GM19438 (cell line): Measurements from ENCODE around the gene LIPC.

ENCODE experiments used
- ATAC-seq: cut with Tn5 transposase; IDR thresholded peaks from one replicate; pipeline ENCODE4 v1.9.1; 2021; ENCODE audit warnings: low read depth; ENCODE audit not compliant: unreplicated experiment

LIPC gene

GRCh38 chr15:58431221-58432149 is at the start of gene LIPC:
Gene LIPC (plus strand): TSS chr15:58431991. CDS start chr15:58432033, 42 bp downstream.
- no peak for ATAC-seq

- ATAC-seq: no peak
Observed at GRCh38 chr15:58383876-58384275, 47.9 kb upstream of the LIPC start.

- ATAC-seq: no peak
Observed at GRCh38 chr15:58384667-58385066, 47.1 kb upstream of the LIPC start.

GRCh38 chr15:58386081-58386480 is 45.7 kb upstream of the LIPC start:
- no peak for ATAC-seq

DNA sequence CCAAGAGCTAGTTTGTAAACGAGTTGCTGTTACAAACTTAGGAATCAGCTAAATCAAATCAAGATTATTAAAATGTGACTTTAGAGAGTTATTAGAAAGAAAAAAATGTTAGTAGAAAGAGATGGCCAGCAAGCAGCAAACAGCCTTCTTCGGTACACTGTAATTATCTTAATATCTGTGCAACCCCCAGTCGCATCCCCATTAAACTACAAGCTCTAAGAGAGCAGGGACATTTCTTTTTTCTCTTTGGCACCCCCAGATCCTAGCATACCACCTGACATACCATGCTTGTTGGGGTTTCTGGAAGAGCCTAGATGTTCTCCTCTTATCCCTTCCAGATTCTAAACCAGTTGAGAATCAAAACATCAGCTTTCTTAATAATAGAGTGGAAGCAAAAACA is 45.1 kb upstream of the LIPC start:
- no peak for ATAC-seq

DNA sequence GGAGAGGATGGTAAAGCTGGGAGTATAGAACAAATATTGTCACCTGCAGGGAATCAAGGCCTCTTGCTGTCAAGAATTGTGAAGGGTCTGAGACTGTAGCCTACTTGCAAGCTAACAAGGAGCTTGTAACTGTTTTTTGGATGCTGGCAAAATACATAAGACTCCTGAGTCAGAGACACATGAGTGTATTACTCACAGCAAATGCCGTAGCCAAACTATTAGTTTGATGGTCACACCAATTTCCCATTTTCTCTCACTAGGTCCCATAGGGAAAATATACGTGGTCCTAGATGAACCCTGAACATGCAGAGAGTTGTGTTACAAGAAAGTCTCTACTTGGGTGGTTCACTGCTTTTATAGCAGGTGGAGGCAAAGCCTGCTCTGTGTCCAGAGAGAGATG is 44.7 kb upstream of the LIPC start:
- no peak for ATAC-seq

- ATAC-seq: no peak
Observed at GRCh38 chr15:58388211-58388610, 43.6 kb upstream of the LIPC start.

DNA sequence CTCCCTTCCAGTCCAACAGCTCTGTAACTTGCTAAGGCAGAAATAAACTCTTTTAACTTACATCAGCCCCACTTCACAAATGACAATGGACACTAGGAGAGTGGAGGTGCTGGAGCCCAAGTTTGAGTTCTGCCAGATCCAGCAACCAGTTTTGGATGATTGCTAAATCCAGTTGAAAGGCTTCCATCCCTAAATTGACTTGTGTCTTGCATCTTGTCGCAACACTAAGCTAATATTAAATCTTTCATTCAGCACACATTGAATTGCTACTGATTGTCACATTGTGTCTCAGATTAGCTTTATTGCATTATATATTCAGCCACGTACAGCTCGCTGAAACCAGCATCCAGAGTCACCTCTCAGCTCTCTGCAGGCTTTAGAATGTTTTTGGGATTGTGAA is 41.7 kb upstream of the LIPC start:
- ATAC-seq: no peak

GRCh38 chr15:58390655-58391054 is 41.1 kb upstream of the LIPC start:
- no peak for ATAC-seq

DNA sequence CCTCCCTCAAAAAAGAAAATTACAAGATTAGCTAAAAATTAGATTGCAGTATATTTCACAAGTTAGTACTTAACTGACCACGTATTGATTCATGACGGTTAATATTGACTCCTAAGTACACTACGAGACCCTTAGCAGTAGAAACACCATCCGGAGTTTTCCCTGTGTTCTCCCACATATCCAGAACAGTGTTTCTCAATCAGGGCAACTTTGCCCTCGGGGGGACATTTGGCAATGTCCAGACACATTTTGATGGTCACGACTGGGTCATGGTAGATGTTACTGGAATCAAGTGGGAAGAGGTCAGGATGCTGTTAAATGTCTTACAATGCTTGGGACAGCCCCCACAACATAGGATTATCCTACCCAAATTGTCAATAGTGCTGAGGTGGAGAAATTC is 40.7 kb upstream of the LIPC start:
- no peak for ATAC-seq

- no peak for ATAC-seq
Observed at GRCh38 chr15:58392141-58392540, 39.6 kb upstream of the LIPC start.

DNA sequence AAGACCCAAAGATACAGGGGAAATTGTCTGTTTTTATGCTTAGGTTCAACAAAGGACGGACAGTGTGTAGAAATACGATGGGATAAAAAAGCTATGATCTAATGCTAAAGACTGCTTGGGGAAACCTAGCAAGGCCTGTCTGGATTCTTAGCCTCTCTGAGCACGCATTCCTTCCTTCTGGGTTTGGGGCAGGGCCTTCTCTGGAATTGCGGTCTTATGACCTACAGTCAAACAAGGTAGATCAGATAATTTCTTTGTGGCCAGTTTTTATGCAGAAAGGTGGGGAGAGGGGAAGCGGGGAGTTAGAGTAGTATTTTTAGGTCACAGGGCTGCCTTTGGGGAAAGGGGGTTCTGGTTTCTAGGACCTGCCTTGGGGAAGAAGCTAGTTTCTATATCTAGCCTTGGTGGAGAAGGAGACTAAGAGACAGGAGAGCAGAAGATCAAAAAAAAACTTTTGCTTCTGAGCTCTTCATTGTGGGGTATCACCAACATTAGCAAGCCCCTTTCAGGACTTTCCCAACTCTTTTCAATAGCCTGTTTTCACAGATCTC is 39.1 kb upstream of the LIPC start:
- no peak for ATAC-seq

GRCh38 chr15:58393241-58393662 is 38.5 kb upstream of the LIPC start:
- ATAC-seq: no peak

DNA sequence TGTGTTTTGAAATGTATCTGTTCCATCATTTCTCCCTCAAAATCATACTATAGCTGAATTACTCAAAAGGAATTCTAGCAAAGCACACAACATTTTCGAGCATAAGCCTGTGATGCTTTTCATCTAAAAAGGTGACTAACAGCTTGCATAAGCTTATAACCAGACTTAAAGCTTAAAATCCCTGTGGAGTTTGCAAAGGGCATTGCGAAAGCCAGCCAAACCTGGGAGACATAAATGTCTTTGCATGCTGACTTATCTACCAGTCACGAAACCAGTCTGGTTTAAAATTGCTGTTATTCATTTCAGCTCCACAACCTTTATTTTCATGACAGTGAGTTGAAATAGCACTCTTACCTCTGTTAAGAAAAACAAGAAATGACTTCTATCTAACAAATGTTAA is 35.6 kb upstream of the LIPC start:
- ATAC-seq: no peak

- ATAC-seq: no peak
Observed at GRCh38 chr15:58398071-58398470, 33.7 kb upstream of the LIPC start.

- no peak for ATAC-seq
Observed at GRCh38 chr15:58398643-58399042, 33.1 kb upstream of the LIPC start.

DNA sequence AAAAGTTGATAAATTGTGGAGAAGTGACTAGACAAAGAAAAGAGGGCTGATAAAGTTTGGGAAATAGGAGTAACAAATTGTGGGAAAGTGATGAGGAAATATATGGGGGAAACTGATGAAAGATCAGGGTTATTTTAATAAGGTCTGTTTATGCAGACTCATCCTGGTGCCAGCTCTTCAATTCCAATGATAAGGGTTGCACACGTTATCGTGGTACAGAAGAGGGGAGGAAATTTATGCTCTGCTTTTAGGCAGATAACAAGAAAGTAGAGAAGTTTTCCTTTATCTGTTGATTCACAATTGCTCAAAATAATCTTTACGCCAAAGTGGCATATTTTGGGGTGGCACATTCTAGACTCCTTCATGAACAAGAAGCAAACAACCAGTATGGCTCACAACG is 32.1 kb upstream of the LIPC start:
- ATAC-seq: no peak

DNA sequence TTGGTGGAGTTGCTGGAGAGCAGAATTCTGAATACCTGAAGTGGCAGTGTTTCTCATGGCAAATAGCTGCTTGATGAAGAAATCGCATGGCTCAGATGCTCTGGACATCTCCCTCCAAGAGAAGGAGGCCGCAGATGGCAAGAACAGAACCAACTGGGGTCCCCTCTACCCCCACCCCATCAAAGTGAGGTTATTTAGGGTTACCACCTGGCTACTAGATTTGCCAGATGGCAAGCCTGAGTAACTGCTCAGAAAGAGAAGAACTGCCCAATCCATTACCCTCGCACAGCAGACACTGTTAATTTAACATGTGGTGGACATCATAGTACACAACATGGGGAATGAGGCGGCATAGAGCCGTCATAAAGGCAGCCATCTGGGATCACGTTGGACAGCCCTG is 30.5 kb upstream of the LIPC start:
- ATAC-seq: no peak

DNA sequence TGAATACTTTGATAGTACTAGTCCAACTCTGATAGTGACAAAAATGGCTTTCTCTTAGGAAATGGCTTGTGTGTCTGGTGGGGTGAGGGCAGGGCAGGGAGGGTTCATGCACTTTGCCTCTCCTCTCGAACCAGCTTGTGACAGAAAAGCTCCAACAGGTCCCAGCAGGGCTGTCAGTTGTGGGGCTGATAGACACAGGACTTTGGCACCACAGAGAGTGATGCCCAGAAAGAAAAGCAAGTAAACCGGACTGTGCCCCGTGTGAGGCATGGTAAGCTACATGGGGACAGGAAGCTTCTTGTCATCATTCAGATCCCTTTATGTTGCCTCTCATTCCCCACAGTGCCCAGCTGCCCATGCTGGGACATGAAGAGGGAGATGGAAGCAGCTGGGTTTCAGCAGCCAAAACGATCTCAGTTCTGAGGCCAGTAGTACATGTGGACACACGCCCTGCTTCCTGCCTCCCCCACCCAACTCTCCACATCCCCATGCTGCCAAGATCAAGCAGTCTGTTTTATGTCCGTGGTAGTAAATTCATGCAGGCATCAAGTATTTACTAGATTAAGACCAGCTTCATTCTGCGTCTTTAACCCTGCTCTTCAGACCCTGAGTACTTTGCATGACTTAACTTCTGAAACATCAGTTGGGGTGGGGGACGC is 29.7 kb upstream of the LIPC start:
- no peak for ATAC-seq

- no peak for ATAC-seq
Observed at GRCh38 chr15:58403581-58403980, 28.2 kb upstream of the LIPC start.

- no peak for ATAC-seq
Observed at GRCh38 chr15:58404020-58404419, 27.8 kb upstream of the LIPC start.

DNA sequence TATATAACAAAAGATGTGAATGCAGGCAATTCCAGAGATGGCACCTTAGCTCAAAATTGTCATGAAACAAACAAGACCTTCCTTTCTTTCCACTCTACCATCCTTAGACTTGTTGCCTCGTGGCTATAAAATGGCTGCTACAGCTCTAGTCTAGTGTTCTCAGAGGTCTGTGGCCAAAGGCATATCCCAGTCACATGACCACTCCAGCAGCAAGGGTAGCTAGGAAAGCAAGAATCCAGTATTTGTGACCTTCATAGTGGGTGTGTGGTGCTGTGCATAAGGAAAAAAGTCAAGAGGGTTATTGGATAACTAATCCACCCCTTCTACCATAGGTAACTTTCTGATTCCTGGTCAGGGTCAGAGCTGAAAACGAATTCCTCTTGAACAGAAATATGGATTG is 27.1 kb upstream of the LIPC start:
- ATAC-seq: no peak
